ENCODE results near the gene DCN.
"Not testable (repeated sequence)": the region's sequence is repeated elsewhere in the genome, so short reads cannot be mapped to it uniquely, and the experiment has no call there.

The DCN gene, protein sequence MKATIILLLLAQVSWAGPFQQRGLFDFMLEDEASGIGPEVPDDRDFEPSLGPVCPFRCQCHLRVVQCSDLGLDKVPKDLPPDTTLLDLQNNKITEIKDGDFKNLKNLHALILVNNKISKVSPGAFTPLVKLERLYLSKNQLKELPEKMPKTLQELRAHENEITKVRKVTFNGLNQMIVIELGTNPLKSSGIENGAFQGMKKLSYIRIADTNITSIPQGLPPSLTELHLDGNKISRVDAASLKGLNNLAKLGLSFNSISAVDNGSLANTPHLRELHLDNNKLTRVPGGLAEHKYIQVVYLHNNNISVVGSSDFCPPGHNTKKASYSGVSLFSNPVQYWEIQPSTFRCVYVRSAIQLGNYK

GRCh38 chr12:91182636-91183455, at the start of gene DCN:
TSS of gene DCN (minus strand) at chr12:91182817. CDS start at chr12:91178552, 4,265 bp downstream.
- no peak for DNase-seq

GRCh38 chr12:91230841-91231240, 48.2 kb upstream of the DCN start:
- DNase-seq = no peak

DNA sequence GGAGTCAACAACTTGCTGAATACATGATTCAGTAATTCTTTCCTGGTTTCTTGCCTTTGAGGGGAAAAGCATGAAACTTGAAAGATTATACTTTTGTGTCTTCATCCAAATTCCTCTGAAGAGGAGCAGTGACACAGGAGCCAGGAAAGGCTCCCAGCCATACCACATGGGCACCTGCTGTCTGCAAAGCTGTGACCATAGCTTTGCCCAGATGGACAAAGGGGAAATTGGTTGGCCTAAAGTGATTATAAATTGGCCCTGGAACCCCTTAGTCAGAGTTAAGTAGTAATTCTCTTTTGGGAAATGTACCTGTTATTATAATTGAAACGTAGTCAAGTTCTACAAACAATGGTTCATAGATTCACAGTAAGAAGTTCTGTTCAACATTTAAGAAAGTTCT, 44.3 kb upstream of the DCN start:
- DNase-seq = no peak

- DNase-seq = no peak
Observed at GRCh38 chr12:91225316-91225715, 42.7 kb upstream of the DCN start.

- no peak for DNase-seq
Observed at GRCh38 chr12:91224401-91224800, 41.8 kb upstream of the DCN start.

DNA sequence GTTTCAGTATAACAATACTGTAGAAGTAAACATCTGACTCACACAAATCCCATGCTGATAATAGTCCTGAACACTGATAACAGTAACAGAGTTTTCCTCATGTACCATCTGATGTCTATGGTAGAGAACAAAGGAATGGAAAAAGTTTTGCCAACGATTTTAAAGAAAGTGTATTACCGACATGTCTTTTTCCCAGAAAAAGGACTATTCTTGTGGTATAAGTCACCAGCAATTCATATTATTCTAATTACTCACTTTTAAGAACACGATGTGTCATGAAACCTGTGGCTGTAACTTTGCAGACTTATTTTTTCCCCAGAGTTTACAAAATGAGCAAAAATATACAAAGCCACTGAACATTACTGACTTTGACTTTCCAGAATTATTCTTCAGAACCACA, 40.1 kb upstream of the DCN start:
- no peak for DNase-seq

GRCh38 chr12:91219919-91220318, 37.3 kb upstream of the DCN start:
- no peak for DNase-seq

- DNase-seq = no peak
Observed at GRCh38 chr12:91219511-91219910, 36.9 kb upstream of the DCN start.

DNA sequence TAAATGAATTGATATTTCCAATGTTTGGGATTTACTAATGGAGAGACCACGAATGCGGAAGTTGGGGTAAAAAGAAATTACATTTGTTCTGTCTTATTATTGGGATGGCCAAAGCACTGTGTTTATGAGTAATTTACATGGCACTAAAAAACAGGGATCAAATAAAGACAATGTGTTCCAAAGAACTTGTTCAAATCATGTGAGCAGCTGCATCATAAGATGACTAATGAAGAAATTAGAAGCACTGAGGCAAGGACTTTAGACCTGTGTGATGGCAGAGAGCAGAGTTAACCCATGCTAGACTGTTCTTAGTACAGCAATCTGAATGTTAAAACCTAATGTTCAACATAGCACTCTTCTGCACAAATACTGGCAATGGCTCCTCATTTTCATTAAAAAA, 34.3 kb upstream of the DCN start:
- no peak for DNase-seq

GRCh38 chr12:91215940-91216454, 33.4 kb upstream of the DCN start:
- DNase-seq = no peak

DNA sequence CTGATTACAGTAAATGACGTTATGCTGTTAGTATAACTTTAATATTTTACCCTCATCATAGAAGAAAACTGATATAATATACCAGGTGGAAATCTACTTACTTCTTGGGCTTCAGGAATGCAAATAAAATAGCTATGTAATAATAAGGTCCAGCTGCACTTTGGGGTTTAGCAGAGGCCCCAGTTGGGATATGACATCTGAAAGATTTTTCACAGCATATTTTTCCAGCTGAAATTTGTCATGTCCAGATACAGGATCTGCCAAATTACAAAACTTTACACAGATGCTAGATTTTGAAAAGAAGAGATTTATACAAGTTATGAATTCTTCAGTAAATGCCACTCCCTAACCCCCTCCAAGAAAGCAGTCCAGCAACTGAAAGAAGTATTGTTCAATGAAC, 29.2 kb upstream of the DCN start:
- no peak for DNase-seq

- no peak for DNase-seq
Observed at GRCh38 chr12:91210618-91211017, 28.0 kb upstream of the DCN start.

DNA sequence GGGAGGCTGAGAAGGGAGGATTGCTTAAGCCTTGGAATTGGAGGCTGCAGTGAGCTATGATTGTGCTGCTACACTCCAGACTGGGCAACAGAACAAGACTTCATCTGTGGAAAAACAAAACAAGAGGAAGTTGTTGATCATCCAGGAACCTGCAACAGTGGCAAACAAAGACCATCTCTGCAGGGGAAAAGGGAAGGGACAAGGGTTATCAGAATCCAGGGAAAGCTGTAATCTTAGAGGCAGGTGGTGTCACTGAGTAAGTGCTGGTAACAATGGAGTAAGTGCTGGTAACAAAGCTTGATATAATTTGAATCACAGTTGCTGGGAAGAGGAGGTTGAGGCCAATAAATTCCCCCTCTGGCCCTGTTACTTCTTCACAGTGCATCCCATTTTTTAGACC, 27.5 kb upstream of the DCN start:
- DNase-seq = no peak

DNA sequence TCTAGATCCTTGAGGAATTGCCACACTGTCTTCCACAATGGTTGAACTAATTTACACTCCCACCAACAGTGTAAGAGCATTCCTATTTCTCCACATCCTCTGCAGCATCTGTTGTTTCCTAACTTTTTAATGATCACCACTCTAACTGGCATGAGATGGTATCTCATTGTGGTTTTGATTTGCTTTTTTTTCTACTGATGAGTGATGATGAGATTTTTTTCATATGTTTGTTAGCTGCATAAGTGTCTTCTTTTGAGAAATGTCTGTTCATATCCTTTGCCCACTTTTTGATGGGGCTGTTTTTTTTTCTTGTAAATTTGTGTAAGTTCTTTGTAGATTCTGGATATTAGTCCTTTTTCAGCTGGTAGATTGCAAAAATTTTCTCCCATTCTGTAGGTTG, 24.7 kb upstream of the DCN start:
- DNase-seq = not testable (repeated sequence)

- no peak for DNase-seq
Observed at GRCh38 chr12:91205811-91206210, 23.2 kb upstream of the DCN start.

- no peak for DNase-seq
Observed at GRCh38 chr12:91204421-91204820, 21.8 kb upstream of the DCN start.

DNA sequence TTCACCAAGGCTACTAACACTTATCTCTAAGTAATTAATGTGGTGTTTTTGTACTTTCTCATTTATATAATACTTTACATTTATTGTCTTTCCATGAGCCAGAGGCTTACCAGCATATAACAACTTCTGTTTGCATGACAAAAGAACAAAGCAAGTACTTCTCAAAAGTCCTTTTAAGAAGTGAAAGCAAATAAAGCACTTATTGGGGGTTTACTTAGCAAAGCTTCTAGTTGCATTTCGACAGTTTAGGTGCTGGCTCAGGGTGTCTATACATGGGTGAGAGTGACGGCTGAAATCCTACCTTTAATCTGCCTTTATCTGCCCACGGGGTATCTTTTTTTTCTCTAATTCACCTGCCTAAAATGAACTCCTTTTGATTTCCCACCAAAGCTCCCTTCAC, 21.0 kb upstream of the DCN start:
- no peak for DNase-seq

DNA sequence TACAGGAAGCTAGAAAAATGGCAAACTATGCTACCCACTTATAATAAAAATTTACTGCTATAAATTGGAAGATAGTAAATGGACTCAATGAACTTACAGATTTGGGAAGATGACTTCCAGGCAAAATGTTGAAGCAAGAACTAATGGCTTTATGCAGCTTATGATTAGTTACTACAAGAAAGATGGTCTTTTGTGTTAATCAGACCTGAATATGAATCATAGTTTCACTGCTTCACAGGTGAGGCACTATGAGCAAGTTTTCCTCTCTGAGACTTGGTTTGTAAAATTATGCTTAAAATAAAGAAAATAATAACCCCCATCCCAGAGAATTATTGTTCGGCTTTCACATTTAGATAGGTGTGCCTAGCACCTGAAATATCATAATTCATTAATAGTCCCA, 19.8 kb upstream of the DCN start:
- no peak for DNase-seq

DNA sequence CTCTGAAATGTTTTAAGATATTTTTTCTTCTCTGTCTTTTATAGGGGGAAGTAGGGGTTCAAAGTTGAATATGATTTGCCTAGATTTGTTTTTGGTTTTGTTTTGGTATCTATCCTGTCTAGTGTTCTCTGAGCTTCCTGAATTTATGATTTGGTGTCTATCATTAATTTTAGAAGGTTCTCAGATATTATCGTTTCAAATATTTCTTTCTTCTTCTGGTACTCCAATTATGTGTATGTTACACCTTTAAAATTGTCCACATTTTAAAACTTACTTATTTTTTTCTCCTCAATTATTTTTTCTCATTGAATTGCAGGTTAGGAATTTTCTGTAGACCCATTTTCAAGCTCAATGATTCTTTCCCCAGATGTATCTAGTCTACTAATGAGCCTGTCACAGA, 13.8 kb upstream of the DCN start:
- no peak for DNase-seq

DNA sequence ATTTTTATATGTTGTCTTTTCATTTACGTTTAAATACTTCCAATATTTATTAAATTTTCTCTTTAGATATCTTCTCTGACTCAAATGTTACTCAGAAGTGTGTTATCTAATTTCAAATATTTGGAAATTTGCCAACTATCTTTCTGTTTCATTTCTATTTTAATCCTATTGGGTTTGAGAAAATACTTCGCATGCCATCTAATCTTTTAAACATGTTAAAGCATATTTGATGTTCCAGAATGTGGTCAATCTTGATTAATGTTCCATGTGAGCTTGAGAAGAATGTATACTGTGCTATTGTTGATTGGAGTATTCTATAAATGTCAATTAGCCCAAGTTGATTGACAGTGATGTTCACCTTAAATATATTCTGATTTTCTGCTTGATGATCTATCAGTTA, 11.9 kb upstream of the DCN start:
- DNase-seq = no peak

DNA sequence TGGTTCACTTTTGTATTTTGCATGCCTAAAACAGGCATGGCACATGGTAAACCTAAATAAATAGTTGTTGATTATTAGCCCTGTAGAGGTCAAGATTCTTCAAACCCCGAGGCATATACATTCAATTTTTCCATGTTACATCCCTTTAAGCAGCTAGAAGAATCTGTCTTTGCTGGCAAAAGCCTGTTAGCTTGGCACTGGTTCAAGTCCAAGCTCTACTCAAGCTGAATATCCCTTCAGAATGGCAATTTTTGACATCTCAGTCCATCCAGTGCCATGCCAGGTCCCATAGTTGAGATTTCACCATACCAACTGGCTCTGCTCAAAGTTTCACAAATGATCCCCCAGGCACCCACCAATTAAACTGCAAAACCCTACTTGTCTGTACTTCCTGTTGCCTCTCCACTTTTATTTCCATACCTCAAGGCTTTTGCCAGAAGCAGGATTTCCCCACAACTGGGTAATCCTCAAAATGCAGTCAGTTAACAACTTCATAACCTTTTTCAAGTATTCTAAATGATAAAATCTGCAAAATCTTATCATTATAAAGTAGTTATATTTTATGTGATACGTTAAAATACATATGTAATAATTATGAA, 9.0 kb upstream of the DCN start:
- no peak for DNase-seq

GRCh38 chr12:91189516-91189915, 6.9 kb upstream of the DCN start:
- no peak for DNase-seq

GRCh38 chr12:91188778-91189177, 6.2 kb upstream of the DCN start:
- no peak for DNase-seq

DNA sequence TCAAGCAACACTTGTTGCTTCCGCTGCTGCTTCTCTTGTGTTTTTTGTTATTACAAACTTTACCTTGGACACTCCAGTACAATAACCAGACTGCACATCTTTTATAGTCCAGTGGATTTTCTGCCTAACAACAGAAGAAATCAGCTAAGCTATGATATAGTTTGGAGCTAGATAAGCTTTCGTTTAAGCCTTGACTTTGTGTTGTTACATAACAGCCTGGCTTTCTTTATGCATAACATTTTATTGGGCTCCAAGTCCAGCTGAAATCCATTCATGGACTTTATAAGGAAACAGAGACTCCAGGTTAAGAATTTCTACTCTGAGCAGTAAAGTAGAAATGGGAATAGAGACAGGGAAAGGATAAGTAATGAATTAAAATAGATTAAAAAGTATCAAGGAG, 3.5 kb upstream of the DCN start:
- DNase-seq = no peak

All from activated CD4-positive, alpha-beta T cell treated with anti-CD3 and anti-CD28 coated beads for 48 hours (primary cell).